GM18499 (cell line): ENCODE data around the gene IGHMBP2.

Experiments used
- ATAC-seq: cut with Tn5 transposase; IDR thresholded peaks from one replicate; pipeline ENCODE4 v1.9.1; 2021; ENCODE audit warnings: moderate number of reproducible peaks; ENCODE audit not compliant: insufficient read depth, unreplicated experiment

Gene IGHMBP2

GRCh38 chr11:68924073-68924925 is 20.6 kb downstream of the IGHMBP2 start:
- ATAC-seq = no peak

- no peak for ATAC-seq
Measured at GRCh38 chr11:68925611-68926010, 21.9 kb downstream of the IGHMBP2 start.

- ATAC-seq = no peak
Measured at GRCh38 chr11:68927280-68928135, 23.8 kb downstream of the IGHMBP2 start.

- ATAC-seq = no peak
Measured at GRCh38 chr11:68928136-68928880, 24.6 kb downstream of the IGHMBP2 start.

- ATAC-seq = no peak
Measured at GRCh38 chr11:68929135-68929534, 25.4 kb downstream of the IGHMBP2 start.

GRCh38 chr11:68929706-68930570 is 26.2 kb downstream of the IGHMBP2 start:
- ATAC-seq = no peak

GRCh38 chr11:68930991-68931855 is 27.5 kb downstream of the IGHMBP2 start:
- no peak for ATAC-seq

- no peak for ATAC-seq
Measured at GRCh38 chr11:68931911-68932310, 28.2 kb downstream of the IGHMBP2 start.

- ATAC-seq = no peak
Measured at GRCh38 chr11:68932358-68932757, 28.7 kb downstream of the IGHMBP2 start.

- no peak for ATAC-seq
Measured at GRCh38 chr11:68932933-68933577, 29.4 kb downstream of the IGHMBP2 start.

- no peak for ATAC-seq
Measured at GRCh38 chr11:68933605-68934320, 30.1 kb downstream of the IGHMBP2 start.

GRCh38 chr11:68934321-68934645 is 30.6 kb downstream of the IGHMBP2 start:
- no peak for ATAC-seq

GRCh38 chr11:68934666-68935065 is 31.0 kb downstream of the IGHMBP2 start:
- no peak for ATAC-seq

- ATAC-seq = no peak
Measured at GRCh38 chr11:68935066-68935465, 31.4 kb downstream of the IGHMBP2 start.

- ATAC-seq = no peak
Measured at GRCh38 chr11:68935516-68936357, 32.0 kb downstream of the IGHMBP2 start.

GRCh38 chr11:68936358-68936636 is 32.6 kb downstream of the IGHMBP2 start:
- ATAC-seq = no peak
